ENCODE data around the gene LIX1L.

- no peak for TF ChIP-seq NFKB2 (CRISPR knock-in tag; IDR thresholded peaks at IDR 0.05; ENCODE audit: borderline replicate concordance)
- no peak for TF ChIP-seq EZH2 (conservative IDR thresholded peaks at IDR 0.05; ENCODE audit: low read depth, low read length)
- no peak for TF ChIP-seq AGO1 (IDR thresholded peaks at IDR 0.05; ENCODE audit: low read depth, low read length, poor library complexity, severe bottlenecking)
- TF ChIP-seq ZBTB10 (CRISPR knock-in tag; IDR thresholded peaks at IDR 0.05; ENCODE audit: borderline replicate concordance): no peak
- 0 out of 2 replicates have a peak, but pooled peaks have one; percentile 9 for TF ChIP-seq ERF (CRISPR knock-in tag; IDR thresholded peaks at IDR 0.05)
- TF ChIP-seq EHMT2 (IDR thresholded peaks at IDR 0.05; ENCODE audit: borderline replicate concordance, low read depth, low read length): no peak
- TF ChIP-seq ZNF484 (CRISPR knock-in tag; IDR thresholded peaks at IDR 0.05; ENCODE audit: borderline replicate concordance, low read depth): no peak
- TF ChIP-seq MAX (IDR thresholded peaks at IDR 0.05): no peak
- TF ChIP-seq, protein P1, sequence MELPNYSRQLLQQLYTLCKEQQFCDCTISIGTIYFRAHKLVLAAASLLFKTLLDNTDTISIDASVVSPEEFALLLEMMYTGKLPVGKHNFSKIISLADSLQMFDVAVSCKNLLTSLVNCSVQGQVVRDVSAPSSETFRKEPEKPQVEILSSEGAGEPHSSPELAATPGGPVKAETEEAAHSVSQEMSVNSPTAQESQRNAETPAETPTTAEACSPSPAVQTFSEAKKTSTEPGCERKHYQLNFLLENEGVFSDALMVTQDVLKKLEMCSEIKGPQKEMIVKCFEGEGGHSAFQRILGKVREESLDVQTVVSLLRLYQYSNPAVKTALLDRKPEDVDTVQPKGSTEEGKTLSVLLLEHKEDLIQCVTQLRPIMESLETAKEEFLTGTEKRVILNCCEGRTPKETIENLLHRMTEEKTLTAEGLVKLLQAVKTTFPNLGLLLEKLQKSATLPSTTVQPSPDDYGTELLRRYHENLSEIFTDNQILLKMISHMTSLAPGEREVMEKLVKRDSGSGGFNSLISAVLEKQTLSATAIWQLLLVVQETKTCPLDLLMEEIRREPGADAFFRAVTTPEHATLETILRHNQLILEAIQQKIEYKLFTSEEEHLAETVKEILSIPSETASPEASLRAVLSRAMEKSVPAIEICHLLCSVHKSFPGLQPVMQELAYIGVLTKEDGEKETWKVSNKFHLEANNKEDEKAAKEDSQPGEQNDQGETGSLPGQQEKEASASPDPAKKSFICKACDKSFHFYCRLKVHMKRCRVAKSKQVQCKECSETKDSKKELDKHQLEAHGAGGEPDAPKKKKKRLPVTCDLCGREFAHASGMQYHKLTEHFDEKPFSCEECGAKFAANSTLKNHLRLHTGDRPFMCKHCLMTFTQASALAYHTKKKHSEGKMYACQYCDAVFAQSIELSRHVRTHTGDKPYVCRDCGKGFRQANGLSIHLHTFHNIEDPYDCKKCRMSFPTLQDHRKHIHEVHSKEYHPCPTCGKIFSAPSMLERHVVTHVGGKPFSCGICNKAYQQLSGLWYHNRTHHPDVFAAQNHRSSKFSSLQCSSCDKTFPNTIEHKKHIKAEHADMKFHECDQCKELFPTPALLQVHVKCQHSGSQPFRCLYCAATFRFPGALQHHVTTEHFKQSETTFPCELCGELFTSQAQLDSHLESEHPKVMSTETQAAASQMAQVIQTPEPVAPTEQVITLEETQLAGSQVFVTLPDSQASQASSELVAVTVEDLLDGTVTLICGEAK (IDR thresholded peaks at IDR 0.05): no peak
- TF ChIP-seq, protein P1 (CRISPR knock-in tag; IDR thresholded peaks at IDR 0.05): no peak
These were observed 34.1 kb upstream of the LIX1L start for GRCh38 chr1:145991735-145992412.

Data from HepG2 (cell line).